Putamen (tissue), 1 donor: Measurements from ENCODE around the gene RHOJ.

Experiments used
- DNase-seq: peaks from one replicate; pipeline ENCODE4 v3.0.0-alpha.2; 2016; ENCODE audit warnings: low spot score

The RHOJ gene

DNA sequence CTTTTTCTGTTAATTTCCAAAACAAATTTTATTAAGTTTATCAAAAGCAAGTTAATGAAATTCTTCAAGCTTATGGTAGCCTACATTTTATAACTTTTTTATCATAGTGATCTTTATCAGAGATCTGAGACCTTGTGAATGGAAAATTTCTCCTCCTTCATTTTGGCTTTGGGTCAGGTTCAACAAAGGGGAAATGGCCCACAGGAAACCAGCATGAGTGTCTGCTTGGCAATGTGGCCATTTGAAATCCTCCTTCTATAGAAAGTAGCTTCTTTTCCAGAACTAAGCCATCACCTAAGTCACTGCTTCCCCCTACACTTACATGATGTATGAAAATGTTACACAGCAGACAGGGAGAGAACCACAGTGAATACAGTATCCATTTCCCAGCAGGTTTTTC, 1.6 kb downstream of the RHOJ start:
- no peak for DNase-seq

DNA sequence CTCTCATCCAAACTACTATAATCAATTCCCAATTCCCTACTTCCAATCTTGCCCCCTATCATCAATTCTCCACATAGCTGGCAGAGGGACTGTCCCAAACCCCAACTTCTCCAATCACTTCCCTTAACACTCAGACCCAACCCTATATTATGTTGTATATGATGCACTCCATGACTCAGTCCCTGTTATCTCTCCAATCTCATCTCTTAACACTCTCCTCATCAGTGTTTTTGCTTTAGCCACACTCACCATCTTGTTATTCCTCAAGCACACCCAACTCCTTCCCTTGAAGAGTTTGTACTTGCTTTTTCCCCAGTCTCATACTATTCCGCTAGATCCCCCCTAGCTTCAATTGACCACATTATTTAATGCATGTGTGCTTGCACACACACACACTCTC, 4.9 kb downstream of the RHOJ start:
- no peak for DNase-seq

DNA sequence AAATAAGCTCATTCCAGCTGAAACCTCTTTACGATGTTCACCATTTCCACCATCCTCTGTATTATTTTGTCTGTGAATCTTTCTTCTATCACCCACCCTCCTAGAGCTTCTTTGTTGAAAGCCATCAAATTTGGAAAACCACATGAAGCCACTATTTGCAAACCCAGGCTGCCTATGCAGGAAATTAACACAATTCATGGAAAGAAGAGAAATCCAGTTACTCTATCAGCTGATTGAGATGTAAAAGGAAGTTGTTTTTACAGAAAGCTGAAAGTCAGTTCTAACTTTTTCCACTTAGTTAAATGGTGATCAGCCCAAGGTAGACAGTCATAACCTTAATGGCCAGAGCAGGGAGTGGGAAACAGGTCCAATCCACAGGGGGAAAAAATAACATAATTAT, 6.6 kb downstream of the RHOJ start:
- DNase-seq, result no peak

DNA sequence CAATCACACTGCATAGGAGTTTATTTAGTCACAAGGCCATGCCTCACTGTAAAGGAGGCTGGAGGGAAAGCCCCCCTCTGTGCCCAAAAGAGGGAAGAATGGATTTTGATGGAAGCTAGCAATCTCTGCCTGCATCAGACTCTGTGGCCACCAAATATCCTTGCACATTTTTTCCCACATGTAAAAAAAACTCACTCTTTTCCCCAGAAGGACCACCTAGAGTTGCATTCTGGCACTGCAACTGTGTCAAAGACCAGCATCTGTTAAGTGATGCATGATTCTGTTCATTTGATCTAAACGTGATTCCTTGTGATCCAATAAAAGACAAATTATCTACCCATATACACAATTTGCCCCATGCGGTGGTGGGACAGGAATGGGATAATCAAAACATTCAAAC, 8.0 kb downstream of the RHOJ start:
- DNase-seq, result no peak

DNA sequence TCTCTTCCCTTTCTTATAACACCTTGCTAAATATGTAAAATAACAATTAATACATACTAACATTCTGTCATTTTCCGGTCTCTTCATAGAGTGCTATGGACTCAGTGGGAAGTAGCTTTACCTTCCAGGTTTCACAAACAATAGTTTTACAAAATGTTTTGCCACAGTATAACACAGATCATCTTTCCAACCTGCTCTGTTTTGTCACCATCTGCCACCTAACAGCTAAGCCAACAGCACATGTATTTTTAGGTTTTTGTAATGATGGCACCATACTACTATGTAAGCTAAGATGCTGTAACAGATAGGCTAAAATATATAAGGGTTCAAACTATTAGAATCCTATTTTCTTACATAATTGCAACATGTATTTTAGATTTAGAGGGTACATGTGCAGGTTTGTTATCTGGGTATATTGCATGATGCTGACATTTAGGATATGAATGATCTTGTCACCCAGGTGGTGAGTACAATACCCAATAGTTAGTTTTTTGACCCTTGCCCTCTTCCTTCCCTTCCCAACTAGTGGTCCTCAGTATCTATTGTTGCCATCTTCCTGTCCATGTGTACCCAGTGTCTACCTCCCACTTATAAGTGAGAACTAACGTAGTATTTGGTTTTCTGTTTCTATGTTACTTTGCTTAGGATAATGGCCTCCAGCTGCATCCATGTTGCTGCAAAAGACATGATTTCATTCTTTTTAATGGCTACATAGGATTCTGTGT, 8.7 kb downstream of the RHOJ start:
- DNase-seq, result no peak

DNA sequence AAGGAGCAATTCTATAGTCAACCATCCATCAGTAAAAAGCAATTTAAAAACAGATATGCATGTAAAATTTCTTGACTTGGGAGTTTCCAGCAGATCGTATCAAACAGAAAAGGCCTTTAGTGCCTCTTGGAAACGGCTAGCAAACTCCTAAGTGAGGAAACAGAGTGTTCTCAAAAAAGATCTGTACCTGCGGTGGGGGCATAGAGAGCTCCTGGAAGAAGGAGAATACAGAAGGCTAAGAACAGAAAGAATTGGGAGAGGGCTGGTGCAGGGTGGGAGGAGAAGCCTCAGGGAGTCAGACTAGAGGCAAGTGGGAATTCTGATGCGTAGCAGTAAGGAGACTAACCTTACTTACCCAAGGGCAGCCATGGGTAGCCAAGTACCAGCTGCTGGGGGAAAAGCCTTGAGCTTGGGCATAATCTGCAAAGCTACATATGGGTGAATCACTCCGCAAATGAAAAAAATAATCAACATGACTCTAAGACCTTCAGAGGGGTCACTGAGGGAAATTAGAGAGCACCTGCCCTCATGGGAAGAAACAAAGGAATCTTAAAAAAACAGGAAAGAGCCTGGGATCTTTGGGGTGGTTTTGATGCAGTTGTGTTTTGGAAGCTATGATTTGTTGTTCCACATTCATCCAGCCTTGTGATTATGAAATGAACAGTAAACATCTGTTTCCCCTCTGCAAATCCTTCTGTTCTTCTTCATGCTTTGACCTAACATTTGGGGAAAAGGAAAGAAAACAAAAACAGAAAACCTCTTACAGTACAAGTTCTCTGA, 10.4 kb downstream of the RHOJ start:
- no peak for DNase-seq

DNA sequence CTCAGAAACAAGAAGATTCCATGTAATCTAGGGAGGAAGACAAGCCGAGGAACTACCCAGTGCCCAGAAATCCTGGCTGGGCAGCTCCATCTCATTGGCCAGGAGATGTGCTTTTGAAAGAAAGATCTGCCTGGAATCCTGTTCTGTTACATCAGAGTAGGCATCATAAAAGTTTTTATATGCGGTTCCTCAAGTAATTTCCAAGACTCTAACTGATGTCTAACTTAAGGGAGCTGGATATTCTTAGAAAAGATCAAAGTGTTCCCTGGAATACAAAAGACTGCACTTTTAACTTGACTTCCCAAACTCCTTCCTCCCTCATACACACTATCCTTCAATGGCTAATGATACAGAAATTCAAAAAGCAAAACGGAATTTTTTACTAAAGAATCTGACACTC, 16.3 kb downstream of the RHOJ start:
- DNase-seq, result no peak

DNA sequence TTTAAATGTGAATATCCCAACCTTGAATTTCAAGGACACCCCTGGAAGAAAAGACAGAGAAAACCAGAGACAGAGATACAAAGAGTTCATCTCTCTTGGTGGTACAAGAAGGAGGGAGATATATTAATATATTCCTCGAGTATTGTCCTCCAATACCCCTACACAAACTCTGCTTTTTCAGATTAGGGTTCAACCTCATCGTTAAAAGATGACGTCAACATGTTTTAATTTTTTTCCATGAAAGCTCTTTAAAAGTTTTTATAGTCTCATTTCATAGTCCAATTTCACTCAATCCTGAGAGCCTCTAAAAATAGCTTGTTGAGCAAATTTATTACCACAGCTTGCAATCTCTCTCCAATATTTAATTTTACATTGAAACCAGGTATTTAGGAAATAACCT, 19.4 kb downstream of the RHOJ start:
- DNase-seq, result no peak

DNA sequence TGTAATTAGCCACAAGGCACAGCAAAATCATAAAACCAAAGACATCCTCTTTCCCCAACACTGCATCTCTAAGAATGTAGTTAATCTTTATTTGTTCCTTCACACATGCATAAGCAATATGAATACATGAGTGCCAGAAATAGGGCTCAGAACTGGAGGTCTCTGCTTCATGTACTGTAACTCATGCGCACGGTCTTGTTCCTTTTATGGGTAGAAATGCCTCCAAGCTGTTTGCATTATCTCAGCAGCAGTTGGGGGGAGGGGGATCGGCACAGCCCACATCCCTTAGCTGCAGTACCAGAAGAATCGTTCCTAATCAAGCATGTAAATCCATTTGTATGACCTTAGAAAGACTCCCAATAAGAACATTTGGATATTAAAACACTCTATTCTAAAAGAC, 20.0 kb downstream of the RHOJ start:
- no peak for DNase-seq

DNA sequence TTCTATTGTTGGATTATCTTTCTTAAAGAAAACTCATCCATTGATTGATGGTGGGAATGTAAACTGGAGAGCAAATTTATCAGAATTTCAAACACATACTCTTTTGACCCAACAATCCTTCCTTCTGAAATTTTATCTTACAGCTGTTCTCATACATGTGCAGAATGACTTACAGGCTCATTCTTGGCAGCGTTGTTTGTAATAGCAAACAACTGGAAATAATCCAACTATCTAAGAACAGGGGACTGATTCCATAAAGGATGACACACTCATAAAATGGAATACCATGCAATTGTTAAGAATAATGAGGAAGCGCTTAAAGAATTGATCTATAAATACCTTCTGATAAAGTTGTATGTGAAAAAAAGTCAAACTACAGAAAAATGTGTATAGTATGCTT, 24.0 kb downstream of the RHOJ start:
- no peak for DNase-seq

DNA sequence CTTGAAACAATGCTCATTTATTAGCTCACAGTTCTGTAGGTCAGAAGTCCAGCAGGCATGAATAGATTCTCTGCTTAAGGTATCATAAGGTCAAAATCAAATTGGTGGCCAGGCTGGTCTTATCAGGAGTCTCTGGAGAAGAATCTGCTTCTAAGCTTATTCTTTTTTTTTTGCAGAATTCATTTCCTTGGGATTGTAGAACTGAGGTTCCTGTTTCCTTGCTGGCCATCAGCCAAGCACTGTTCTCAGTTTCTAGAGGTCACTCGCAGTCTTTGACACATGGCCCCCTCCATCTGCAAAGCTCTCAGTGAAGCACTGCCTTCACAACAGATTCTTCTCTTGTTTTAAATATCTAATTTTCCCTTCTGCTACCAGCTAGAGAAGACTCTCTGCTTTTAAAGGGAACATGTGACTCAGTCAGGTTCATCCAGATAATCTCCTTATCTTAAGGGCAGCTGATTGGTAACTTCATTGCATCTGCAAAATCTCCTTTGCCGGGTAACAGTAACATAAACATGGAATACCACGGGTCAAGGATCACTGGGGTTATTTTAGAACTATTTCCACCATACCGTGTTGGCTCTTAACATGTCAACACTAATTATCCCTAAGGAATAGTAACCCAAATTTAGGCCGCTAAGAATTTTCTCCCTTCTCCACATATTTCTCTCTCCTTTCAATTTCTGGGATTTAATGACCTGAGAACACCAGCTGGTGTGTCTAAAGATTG, 25.3 kb downstream of the RHOJ start:
- no peak for DNase-seq

DNA sequence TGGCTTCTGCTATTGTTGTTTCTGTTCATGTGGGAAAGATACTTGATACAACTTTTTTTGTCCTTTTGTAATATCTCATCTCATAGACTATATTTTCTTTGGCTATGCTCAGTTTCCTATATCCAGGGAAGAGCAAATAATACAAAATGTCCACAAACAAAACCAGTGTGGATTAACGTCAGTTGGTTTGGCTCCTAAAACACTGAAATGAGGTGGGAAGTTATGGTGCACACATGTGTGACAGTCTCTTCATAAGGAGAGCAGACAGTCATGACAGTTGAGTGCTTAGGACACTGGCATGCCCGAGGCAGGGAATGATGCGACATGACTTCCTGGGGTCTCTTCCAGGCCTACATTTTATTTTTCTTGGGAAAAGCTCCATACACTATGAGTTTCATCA, 27.5 kb downstream of the RHOJ start:
- DNase-seq, result no peak

DNA sequence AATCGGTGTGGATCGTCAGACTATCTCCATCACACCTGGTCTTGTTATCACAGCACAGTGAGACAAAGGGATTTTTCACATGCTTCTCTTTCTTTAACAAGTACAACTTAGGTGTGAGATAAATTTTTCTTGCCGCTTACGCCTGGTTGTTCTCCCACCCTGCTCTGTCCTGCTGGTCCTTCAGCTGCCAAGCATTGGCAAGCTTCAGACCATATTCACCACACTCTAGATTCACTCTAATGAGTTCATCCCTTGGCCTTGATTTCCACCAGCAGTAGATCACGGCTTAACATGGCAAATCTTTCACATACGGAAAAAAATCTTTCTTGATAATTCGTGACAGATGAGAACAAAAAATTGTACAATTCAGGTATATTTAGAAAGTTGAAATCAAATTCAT, 33.5 kb downstream of the RHOJ start:
- DNase-seq, result no peak

DNA sequence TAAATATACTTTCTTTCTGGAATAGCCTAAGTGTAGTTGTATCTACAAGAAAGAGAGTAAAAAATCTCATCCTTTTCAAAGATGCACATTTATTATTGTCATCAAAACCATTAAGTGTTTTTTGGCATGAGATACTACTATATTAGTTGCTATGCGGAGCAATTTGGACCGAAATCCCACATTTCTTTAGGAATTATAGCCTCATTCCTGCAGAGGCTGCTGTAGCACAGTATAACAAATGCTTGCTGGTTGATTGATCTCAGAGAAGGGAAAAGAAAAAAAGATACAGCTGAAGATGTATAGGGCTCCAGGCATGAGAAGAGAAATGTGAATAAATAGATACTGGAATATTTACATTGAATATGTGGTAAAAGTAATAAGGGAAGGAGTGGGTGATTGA, 36.0 kb downstream of the RHOJ start:
- DNase-seq, result no peak

DNA sequence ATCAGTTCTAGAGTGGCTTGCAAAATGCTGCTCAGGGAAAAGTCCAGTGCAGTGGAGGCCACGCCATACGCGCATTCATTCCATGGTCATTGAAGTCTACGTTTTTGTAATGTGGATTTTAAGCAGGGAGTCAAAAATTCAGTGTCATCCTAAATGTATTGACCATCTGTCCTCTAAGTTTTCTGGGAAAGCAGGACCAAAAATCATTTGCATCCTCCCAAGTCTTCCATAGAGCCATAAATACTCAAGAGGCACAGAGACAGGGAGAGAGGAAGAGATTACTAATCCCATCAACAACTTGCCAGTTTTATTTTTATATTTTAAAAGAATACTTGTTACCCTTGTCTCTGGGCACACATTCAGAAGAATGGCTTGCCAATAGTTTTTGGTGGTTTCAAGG, 36.9 kb downstream of the RHOJ start:
- DNase-seq, result no peak

DNA sequence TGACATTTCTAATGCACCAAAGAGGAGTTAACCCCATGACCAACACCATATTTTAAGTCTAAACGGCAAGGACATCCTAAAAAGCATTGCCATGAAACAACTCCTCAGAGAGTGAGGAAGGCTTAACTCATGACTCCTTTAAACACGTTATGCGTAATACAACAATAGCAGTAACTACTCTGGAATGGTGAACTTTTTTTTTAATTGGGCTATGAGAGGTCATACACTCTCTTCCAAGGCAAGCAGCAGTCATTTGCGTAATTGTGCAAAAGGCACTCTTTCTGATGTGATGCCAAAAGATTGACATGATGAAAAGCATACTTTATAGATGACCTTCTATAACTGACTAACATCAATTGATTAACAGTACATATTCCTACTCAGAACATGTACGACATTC, 39.4 kb downstream of the RHOJ start:
- DNase-seq, result no peak

DNA sequence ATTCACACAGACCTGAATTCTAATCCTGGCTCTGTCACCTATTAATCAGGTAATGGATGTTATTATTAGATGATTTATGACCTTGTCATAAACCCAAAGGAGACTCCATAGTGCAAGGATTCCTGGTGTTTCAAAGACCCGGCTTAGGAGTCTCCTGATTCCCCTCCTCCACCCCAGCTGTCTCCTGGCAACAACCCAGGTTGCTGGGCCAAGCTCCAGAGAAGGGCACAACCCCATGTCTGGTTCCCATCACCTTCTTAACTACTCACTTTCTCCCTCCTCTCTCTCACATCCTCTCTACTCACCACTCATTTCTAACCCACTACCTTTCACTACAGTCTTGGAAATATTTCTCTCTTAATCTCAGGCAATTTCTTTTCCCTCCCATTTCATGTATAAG, 41.6 kb downstream of the RHOJ start:
- no peak for DNase-seq

DNA sequence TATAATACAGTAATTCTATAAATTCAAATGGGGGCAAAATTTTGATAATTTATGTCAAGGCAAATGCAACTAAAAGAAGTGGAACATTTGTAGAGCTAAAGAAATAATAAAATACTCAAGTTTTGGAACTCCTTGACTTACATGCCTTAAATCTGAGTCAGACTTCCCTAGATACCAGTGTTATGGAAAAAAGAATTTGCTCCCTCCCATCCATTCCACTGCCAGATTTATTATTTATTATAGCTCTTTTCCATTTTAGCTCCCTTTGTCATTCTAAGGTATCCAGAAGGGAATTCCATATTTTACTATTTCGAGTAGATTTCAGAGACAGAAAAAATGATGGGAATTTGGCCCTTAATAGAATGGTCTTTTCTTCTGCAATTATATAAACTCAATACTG, 44.0 kb downstream of the RHOJ start:
- DNase-seq, result no peak

DNA sequence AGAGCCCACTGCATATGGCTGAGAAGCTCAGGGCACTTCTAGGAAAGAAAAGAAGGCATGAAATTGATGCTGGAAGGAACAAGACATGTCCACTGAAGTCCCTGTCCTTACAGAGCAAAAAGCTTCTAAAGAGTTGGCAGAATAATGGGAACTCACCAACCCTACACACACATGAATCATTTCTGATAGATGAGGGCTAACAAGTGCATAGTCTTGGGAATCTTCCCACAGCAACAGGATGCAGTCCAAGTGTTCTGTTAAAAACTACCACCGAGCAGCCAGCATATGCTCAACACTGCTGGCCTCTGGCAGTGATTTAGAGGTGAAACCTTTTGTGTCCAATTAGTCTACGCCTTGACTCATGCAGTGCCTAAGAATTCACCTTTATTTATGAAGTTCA, 44.8 kb downstream of the RHOJ start:
- no peak for DNase-seq

DNA sequence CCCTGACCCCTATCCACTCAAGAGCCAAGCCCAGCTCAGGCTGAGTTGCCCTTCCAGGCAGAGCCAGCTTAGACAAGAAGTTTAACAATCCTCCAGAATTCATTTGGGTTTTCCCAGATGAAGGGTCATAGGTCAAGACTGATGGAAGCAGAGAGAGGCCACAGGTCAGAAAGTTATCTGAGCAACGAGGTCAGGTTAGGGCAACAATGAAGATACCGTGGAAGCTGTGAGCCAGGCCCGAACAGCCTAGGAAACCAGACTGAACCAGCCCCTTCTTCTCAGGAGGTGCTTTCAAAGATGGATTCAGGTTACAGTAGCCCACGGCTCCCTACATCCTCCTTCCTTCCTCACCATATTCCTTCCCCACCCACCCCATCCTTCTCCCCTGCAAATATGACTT, 53.1 kb downstream of the RHOJ start:
- no peak for DNase-seq

DNA sequence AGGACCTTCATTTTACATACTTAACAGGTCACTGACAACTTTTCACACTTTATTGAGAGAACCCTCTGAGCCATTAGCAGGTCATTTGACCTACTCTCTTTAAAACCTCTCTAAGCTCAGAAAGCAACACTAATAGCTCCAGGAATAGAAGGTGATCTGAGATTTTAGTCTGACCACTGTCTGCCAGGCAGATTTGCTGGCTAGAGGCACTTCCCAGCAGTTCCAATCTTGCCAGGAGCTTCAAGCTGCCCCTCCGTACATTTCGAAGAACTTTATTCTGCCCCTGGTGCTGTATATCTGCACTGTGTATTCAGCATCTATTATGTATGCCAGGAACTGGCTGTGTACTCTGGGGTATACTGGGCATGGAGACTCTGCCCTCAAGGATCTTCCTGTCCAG, 58.2 kb downstream of the RHOJ start:
- DNase-seq, result no peak

DNA sequence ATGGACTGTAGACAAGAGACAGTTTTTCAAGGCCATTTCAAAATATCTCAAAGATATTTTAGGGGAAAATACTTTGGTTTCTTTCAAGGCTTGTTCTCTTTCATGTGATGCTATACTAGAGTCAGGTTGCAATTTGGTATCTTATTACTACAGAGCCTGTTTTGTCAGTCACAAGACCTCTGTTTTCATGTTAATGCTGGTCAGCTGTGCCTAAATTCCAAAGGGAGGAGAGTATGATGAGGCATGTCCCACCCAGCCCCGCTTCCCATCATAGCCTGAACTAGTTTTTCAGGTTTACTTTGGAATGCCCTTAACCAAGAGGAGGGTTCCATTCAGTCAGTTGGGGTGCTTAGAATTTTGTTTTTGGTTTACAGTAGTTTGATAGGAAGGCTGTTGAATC, 61.9 kb downstream of the RHOJ start:
- no peak for DNase-seq

DNA sequence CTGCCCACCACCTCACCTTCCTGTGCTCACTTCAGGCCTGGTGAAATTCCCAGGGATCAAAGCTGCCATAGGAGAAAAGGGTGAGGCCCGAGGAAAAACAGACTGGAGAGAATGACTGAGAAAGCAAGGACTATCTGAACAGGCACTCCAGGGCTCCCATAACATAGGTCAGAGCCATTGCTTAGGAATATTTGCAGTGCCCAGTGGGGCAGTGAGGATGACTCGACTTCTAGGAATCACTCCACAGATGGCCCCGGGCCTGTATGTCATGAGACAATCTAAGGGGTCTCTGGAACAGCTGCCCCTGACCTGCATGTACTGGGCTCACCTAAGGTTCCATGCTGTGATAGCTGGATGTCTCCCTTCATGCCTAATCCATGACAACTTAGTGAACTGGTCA, 62.9 kb downstream of the RHOJ start:
- DNase-seq, result no peak
